CD4-positive, alpha-beta T cell treated with Interleukin-1 beta for 1 hour (primary cell): ENCODE measurements around the gene KRT6C.

Experiments
- DNase-seq, 2 donors: peaks; one replicate each; pipeline ENCODE4 v3.0.0-alpha.2; 2020 to 2022

KRT6C gene

DNA sequence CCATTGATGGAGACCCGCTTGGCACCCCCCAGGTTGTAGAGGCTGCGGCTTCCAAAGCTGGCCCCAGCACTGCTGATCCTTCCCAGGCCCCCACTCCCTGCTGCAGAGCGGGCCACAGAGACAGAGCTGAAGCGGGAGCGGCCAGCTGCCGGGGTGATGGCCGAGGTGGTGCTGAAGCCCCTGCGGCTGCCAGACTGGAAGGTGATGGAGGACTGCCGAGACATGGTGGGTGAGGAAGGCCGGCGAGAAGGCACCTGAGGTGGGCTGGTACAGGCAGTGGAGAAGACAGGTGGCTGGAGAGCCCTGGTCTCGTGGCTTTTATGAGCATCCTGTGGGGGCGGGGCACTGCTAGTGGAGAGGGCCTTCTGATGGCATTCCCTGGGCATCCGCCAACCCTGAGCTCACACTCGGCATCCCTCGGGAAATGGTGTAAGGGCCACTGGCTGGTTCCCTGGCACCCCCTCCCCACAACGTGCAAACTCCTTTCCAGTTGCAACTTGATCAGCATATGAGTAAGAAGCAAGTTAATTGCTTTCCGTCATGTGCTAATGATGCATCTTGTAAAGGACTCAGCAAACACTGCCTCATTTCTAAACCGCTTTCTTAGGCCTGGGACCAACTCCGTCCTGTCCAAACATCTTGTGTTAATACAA is 39.4 kb downstream of the KRT6C start, which contains the start of gene KRT75:
Gene KRT75, minus strand, starts transcription at position 291 of the 653 bp plus-strand sequence. Its CDS starts 67 bp downstream, at position 224.
- no peak for DNase-seq

DNA sequence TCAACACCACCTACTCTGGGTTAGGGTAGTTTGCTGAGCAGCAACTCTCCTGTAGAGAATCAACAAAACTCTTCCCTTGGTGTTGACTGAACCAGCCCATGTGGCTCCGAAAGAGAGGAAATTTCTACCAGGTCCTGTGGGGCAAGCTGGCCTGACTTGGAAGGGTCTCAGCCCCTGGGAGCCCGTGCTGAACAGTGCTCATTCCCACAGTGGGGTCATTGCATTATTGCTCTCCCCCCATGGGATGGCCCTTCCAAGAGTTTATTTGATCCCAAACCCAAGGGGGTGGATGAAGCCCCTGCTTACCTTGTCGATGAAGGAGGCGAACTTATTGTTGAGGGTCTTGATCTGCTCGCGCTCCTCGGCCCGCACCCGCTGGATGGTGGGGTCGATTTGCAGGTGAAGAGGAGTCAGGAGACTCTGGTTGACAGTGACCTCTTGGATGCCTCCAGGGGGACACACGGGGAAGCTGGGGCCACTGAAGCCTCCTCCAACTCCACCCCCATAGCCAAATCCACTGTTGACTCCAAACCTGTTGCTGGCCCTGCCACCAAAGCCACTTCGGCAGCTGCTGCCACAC is 40.0 kb downstream of the KRT6C start:
- no peak for DNase-seq

DNA sequence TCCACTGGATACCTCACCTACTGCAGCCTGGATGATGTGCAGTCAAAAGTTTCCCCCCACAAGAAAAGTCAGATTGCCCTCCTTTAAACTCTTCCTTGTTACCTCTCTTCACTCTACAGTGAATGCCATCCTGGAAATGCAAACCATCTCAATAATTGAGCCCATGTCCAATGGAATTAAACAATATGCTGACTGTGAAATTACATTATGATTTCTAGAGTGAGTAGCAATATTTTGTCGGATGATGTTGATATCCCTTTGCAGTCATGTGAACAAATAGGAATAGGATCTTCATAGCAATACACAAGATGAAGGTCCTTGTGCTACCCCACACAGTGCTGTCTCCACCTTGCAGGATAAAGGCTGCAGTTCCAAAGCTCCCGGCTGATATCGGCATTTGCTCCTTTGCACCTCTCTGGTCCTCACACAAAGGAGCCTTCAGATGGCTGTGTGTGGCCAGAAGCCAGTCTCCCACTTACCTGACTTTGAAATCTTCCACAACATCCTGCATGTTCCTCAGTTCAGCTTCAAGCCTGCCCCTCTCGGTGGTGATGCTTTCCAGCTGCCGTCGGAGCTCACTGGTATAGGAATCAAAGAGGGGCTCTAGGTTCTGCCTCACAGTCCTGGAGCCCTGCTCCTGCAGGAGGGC is 40.9 kb downstream of the KRT6C start:
- no peak for DNase-seq

DNA sequence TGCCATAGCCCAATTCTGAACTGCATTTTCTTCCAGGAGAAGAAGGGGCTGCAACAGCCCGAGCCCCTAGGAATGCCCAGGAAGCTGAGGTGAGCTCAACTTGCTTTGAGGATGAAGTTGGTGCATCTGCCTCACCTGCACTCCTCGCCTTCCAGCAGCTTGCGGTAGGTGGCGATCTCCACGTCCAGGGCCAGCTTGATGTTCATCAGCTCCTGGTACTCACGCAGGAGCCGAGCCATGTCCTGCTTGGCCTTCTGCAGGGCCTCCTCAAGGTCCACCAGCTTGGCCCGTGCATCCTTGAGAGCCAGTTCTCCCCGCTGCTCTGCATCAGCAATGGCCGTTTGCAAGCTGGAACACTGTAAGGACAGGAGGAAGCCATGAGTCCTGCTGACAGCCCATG is 45.5 kb downstream of the KRT6C start:
- DNase-seq = no peak

DNA sequence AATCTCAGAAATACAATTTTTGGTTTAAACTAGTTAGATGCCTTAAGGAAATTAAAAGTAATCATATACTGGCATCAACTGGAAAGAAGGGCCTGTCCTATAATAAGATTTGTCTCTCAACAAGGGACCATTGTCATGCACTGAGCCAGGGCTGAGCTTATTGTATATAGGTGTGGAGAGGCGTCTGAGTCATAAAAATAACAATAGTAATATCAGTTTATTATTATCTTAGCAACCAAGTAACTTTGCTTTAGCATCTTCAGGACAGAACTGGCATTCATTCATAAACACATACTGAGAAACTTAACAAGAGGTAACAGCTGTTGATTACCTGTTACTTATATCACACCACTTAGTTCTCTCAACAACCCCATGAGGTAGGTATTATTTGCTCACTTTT is 46.5 kb downstream of the KRT6C start:
- DNase-seq = no peak

DNA sequence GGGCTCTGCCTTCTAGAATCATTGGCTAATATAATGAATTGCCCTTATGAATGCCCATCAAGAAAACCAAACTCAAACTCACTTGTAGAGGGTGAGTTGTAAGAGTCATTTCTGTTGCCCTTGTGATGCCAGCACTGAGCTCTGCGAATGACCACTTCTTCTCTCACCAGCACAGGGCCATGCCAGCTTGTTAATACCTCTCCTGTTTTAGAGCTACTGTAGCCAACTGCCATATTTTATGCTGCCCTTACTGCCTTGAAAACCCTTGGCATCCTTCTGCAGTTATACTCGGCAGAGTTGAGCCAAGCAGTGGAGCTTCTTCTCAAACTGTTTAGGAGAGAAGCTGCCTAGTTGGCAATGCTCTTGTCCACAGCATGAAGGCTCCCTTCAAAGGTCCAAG is 47.6 kb downstream of the KRT6C start:
- no peak for DNase-seq

DNA sequence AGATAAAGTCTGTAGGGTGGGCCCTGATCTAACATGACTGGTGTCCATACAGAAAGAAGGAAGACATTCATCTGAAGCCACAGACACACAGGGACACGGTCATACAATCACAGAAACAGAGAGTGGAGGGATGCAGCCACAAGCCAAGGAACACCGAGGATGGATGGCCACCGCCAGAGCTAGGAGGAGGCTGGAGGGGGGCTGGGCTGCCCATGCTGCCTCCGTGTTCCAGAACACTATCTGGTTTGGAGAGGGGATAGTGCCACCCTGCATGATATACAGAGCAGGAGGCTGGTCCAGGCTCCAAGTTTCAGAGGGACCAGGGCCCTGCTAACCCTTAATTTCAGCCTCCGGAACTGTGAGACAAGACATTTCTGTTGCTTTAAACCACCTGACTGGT is 48.1 kb downstream of the KRT6C start:
- no peak for DNase-seq

DNA sequence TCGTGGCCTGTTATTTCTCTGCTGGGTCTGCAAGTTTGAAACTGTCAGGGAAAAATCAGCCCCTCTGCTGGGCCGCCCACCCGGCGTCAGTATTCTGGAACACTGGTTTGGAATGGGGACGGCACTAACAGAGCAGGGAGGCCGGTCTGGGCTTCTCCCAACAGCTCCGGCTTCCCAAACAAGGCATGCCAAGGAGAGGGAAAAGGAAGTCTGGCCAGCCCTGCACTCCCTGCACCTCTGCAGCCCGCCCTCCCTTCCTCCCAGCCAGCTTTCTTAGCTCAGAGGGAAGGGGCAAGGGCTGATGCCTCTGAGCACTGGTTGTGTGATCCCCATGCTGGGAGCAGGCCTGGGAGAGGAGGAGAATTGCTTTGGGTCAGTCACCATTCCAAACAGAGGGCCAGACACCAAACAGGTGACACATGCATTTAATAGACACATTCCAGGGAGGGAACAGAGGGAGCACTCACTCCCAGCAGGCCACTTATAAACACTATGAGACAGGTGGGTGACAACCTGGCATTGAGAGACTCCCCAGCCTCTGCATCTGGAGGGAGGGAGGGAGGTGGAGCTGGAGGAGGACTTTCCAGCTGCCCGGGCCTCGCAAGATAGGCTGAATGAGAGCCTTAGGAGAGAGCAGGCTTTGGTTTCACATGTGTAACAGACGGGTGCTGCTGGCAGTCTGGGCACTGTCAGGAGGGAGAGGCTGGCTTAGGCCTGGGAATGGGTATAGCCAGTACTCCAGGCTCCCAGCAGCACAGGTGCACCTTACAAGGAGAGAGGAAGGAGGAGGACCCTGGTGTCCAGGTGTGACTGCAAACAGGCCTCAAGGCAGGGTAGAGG is 49.7 kb downstream of the KRT6C start:
- no peak for DNase-seq

DNA sequence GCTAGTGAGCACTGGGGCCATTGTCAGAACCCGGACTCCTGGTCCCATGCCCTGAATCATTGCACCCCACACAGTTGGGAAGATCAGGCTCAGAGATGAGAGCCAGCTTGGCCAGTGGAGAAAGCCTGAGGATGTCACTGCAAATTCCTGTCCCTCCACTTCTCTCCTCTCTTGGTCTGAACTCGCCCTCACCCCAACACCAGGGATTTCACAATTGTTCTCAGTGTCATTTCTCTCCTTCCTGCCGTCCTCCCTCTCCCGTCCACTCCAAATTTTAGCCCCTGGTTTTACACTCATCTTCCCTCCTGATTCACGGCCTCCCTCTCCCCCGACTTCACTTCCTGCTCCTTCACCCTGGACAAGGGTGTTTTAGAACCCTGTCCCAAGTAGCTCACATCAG is 50.6 kb downstream of the KRT6C start:
- no peak for DNase-seq

DNA sequence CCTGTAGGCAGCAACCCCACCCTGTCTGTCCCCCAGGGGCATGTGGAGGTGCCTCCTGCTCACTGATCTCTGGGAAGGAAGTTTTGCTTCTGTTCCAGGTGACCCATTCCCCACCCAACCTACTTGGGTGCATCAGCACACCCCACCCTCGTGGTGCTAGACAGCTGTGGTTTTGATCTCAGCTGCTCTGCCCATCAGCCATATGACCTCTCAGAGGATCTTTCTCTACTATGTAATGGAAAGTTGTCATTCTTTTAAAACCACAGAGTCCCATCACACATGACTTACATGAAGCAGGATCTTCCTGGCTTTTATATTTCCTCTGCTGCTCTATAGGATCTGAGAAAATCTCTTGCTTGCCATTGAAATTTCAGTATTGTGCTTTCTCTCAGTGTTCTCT is 53.9 kb downstream of the KRT6C start:
- DNase-seq = no peak

DNA sequence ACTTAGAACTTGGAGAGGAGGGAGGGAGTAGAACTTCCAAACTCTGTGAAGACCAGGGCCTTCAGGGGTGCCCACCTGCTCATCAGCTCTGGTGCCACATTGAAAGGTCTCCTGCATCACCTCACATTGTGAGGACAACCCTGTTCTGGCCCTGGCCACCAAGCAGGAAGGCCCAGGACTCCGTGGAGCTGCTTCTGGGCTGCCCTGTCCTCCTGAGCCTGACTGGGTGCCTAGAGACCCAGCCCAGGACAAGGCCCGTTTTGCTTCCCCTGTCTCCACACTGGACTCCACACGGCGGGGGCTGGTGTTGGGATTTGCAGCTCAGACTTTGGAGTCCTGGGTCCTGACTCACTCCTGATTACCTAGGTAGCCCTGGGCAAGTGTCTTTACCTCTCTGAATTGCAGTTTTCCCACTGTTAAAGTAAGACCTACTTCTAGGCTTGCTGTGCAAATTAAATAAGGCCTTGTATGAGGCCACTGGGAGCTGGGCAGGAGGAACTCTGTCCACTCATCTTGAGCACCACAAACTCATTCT is 55.0 kb downstream of the KRT6C start:
- DNase-seq = no peak
